SU-DHL-6 (cell line): ENCODE measurements around the gene RAE1.

Source experiments
- H2AFZ ChIP-seq: fragments of 200-600 bp; sonication (generic); 2 replicates; pipeline ENCODE4 v1.6.1; 2014; ENCODE audit warnings: low read depth, mild to moderate bottlenecking, moderate library complexity, mixed read lengths, antibody characterized with exemption, low read length; ENCODE audit not compliant: severe bottlenecking
- H3F3A ChIP-seq: fragments of 200-600 bp; shearing (Covaris generic); 2 replicates; pipeline ENCODE4 v1.6.0; 2016; ENCODE audit warnings: antibody characterized with exemption, mild to moderate bottlenecking; ENCODE audit not compliant: insufficient read depth
- H3K27ac ChIP-seq: fragments of 200-600 bp; sonication (generic); 2 replicates; pipeline ENCODE4 v1.5.1; 2016; ENCODE audit warnings: low read depth, mild to moderate bottlenecking, low read length, moderate library complexity, mixed read lengths
- H3K27me3 ChIP-seq: fragments of 200-600 bp; sonication (generic), shearing (Covaris generic); 2 replicates; pipeline ENCODE4 v1.6.0; 2014; ENCODE audit warnings: mild to moderate bottlenecking, low read length
- H3K36me3 ChIP-seq: fragments of 200-600 bp; sonication (generic); 2 replicates; pipeline ENCODE4 v1.6.1; 2014; ENCODE audit warnings: mild to moderate bottlenecking, low read length, mixed read lengths
- H3K4me2 ChIP-seq: fragments of 300-600, 200-600 bp; shearing (Covaris generic), sonication (generic); 2 replicates; pipeline ENCODE4 v1.6.0; 2014; ENCODE audit warnings: low read length, low read depth, mild to moderate bottlenecking; ENCODE audit not compliant: poor library complexity, severe bottlenecking
- H3K4me3 ChIP-seq: fragments of 200-600 bp; sonication (generic); 2 replicates; pipeline ENCODE4 v1.5.1; 2014; ENCODE audit warnings: antibody characterized with exemption, low read length, mild to moderate bottlenecking, mixed read lengths; ENCODE audit not compliant: insufficient read depth, poor library complexity, severe bottlenecking
- H3K79me2 ChIP-seq: fragments of 200-600 bp; sonication (generic); 2 replicates; pipeline ENCODE4 v1.6.1; 2014; ENCODE audit warnings: mild to moderate bottlenecking, low read length, moderate library complexity; ENCODE audit not compliant: insufficient read depth
- H3K9ac ChIP-seq: fragments of 200-600 bp; sonication (generic); 2 replicates; pipeline ENCODE4 v1.7.0; 2014; ENCODE audit warnings: mild to moderate bottlenecking, low read length
- H3K9me2 ChIP-seq: fragments of 200-600 bp; sonication (generic); replicated peaks from 2 replicates; pipeline ENCODE4 v1.6.1; 2014; ENCODE audit warnings: low read length; ENCODE audit not compliant: insufficient read depth
- H3K9me3 ChIP-seq: fragments of 200-600 bp; sonication (generic); 2 replicates; pipeline ENCODE4 v1.6.1; 2014; ENCODE audit warnings: low read length, mixed read lengths; ENCODE audit not compliant: insufficient read depth
- H4K20me1 ChIP-seq: fragments of 200-600 bp; sonication (generic); 2 replicates; pipeline ENCODE4 v1.6.1; 2014; ENCODE audit warnings: low read depth, mild to moderate bottlenecking, antibody characterized with exemption, low read length, moderate library complexity, mixed read lengths
- EZH2phosphoT487 ChIP-seq: fragments of 200-600 bp; sonication (generic), shearing (Covaris generic); conservative IDR thresholded peaks from 2 replicates; pipeline ENCODE4 v1.6.1; 2018; ENCODE audit warnings: mild to moderate bottlenecking, antibody characterized with exemption, low read length, moderate library complexity, mixed read lengths
- TF ChIP-seq, protein P1 (sequence below): fragments of 200-600 bp; sonication (generic); IDR thresholded peaks from one replicate; pipeline ENCODE4 v1.5.1; 2017; ENCODE audit warnings: antibody characterized with exemption, mild to moderate bottlenecking, low read length, moderate library complexity; ENCODE audit not compliant: insufficient read depth, poor library complexity, severe bottlenecking

The RAE1 gene

DNA sequence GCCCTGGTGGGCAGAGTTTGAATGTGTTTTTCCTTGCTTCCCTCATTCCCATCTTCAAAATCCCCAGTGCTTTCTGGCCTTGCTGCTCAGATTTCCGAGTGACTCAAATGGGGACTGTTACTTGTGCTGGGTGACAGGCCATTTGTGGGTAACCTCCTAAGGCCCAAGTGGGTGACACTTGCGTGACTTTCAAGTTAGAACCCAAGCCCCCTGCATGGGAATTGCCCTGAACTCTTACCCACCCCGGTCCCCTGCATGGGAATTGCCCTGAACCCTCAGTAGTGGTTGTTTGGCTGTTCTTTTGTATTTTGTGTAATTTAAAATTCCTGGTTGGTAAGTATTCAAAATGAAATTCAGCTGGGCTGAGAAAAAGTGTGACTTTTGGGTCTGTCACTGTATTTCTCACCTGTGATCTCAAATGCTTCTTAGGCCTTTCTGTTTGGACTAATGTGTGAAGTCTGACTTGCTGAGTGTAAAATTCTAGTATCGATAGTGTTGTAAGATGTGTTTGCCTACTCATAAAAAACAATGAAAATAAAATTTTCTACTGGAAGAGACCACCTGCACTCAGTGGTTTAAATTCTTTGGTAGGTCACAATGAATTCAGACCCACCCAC, 27.7 kb downstream of the RAE1 start:
- no peaks in the 10 kb centered on the region for H3K27me3 ChIP-seq
- H3K79me2 ChIP-seq, result no peaks in the 10 kb centered on the region
- no peaks in the 10 kb centered on the region for H3K9me3 ChIP-seq
- H3K36me3 ChIP-seq, result no peaks in the 10 kb centered on the region
- H3K4me2 ChIP-seq, result no peak overlapping the region
- H2AFZ ChIP-seq, result no peak overlapping the region
- H3K9ac ChIP-seq, result no peak overlapping the region
- H3K4me3 ChIP-seq, result no peak overlapping the region
- H3F3A ChIP-seq, result peaks cover 7% of the 10 kb centered on the region; the same call in 1 of the 2 replicates
- H3K27ac ChIP-seq, result no peak overlapping the region
- TF ChIP-seq EZH2phosphoT487, result no peak
- TF ChIP-seq, protein P1, sequence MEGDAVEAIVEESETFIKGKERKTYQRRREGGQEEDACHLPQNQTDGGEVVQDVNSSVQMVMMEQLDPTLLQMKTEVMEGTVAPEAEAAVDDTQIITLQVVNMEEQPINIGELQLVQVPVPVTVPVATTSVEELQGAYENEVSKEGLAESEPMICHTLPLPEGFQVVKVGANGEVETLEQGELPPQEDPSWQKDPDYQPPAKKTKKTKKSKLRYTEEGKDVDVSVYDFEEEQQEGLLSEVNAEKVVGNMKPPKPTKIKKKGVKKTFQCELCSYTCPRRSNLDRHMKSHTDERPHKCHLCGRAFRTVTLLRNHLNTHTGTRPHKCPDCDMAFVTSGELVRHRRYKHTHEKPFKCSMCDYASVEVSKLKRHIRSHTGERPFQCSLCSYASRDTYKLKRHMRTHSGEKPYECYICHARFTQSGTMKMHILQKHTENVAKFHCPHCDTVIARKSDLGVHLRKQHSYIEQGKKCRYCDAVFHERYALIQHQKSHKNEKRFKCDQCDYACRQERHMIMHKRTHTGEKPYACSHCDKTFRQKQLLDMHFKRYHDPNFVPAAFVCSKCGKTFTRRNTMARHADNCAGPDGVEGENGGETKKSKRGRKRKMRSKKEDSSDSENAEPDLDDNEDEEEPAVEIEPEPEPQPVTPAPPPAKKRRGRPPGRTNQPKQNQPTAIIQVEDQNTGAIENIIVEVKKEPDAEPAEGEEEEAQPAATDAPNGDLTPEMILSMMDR, result no peak
- H4K20me1 ChIP-seq, result no peaks in the 10 kb centered on the region
- H3K9me2 ChIP-seq, result no peaks in the 10 kb centered on the region

DNA sequence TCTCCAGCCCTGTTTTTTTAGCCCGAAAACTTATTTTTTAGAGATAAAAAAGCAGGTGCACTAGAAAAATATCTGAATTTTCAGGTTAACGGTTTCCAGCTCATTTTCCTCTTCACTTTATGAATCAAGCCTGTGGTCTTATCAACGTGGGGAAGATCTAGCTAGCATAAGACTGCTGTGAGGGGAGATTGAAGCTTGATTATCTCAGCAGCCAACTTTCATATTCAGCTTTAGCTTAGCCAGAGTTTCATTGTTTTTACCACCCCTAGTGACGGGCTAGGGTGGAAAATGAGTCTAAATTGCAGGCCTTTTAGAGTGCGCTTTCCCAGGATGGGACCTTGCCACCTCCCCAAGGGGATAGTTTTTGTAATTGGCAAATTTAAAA, 28.2 kb downstream of the RAE1 start:
- no peak overlapping the region for H3K4me2 ChIP-seq
- H4K20me1 ChIP-seq, result no peaks in the 10 kb centered on the region
- TF ChIP-seq, protein P1, result no peak
- TF ChIP-seq EZH2phosphoT487, result no peak
- no peak overlapping the region for H3K9ac ChIP-seq
- H2AFZ ChIP-seq, result no peak overlapping the region
- H3K79me2 ChIP-seq, result no peaks in the 10 kb centered on the region
- no peak overlapping the region for H3K4me3 ChIP-seq
- no peaks in the 10 kb centered on the region for H3K27me3 ChIP-seq
- no peaks in the 10 kb centered on the region for H3K36me3 ChIP-seq
- no peak overlapping the region for H3K27ac ChIP-seq
- H3K9me2 ChIP-seq, result no peaks in the 10 kb centered on the region
- no peaks in the 10 kb centered on the region for H3K9me3 ChIP-seq
- peaks cover 7% of the 10 kb centered on the region; the same call in 1 of the 2 replicates for H3F3A ChIP-seq

DNA sequence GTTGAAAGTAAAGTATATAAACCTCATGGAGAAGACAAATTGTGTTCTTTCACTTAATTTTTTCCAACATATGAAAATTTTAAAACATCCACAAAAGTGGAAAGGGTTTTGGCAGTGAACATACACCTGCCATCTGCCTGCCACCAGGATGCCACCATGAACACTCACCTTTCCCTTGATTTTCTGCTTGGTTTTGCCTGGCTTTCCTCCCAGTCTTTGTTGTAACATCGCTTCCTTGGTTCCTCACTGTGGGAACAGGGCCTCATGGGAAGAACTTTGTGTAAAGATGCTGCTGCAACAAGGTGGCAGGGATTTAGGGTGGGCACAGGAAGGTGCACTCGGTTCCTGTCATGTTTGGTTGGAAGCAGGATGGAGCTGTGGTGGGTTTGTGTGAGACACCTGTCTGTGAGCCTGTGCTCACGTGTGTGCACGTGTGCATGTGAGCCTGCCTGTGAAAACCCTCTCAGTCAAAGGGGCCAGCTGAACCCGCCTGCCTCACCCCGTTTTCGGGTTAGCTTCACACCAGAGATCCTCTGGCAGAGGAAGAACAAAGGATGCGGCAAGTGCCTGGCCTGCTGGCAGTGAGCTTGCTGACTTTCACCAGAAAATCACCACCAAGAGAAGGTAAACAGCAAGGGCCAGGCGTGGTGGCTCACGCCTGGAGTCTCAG, 29.2 kb downstream of the RAE1 start:
- Histone ChIP-seq H4K20me1 (no peaks in the 10 kb centered on the region), H3K4me3 (no peak overlapping the region), H3K27me3 (no peaks in the 10 kb centered on the region), H2AFZ (no peak overlapping the region), H3K36me3 (no peaks in the 10 kb centered on the region), H3K9ac (no peak overlapping the region), H3K79me2 (no peaks in the 10 kb centered on the region), H3K9me2 (no peaks in the 10 kb centered on the region), H3K4me2 (no peak overlapping the region), H3K27ac (no peak overlapping the region), H3K9me3 (no peaks in the 10 kb centered on the region), H3F3A (peaks cover 7% of the 10 kb centered on the region; the same call in 1 of the 2 replicates)
- TF ChIP-seq EZH2phosphoT487, result no peak
